ENCODE data around the gene LEMD3.
A peak's percentile ranks its signal among the peaks of the same experiment; 100 is the strongest.

The LEMD3 gene

GRCh38 chr12:65170209-65170881, 962 bp downstream of the LEMD3 start:
- peak; percentile 49 for DNase-seq

- no peak for DNase-seq
These were observed 1.7 kb downstream of the LEMD3 start for GRCh38 chr12:65171073-65171472.

GRCh38 chr12:65171870-65172269, 2.5 kb downstream of the LEMD3 start:
- no peak for DNase-seq

GRCh38 chr12:65175385-65175784, 6.0 kb downstream of the LEMD3 start:
- no peak for DNase-seq

GRCh38 chr12:65182012-65182739, 12.8 kb downstream of the LEMD3 start:
- DNase-seq, result no peak

GRCh38 chr12:65184176-65184857, 14.9 kb downstream of the LEMD3 start:
- DNase-seq, result no peak

- no peak for DNase-seq
These were observed 15.5 kb downstream of the LEMD3 start for GRCh38 chr12:65184858-65185229.

GRCh38 chr12:65187665-65188064, 18.3 kb downstream of the LEMD3 start:
- no peak for DNase-seq

GRCh38 chr12:65188179-65188701, 18.9 kb downstream of the LEMD3 start:
- no peak for DNase-seq

- DNase-seq, result no peak
These were observed 19.8 kb downstream of the LEMD3 start for GRCh38 chr12:65189028-65189718.

- DNase-seq, result no peak
These were observed 23.7 kb downstream of the LEMD3 start for GRCh38 chr12:65192963-65193516.

GRCh38 chr12:65194949-65195348, 25.6 kb downstream of the LEMD3 start:
- no peak for DNase-seq

- no peak for DNase-seq
These were observed 26.1 kb downstream of the LEMD3 start for GRCh38 chr12:65195387-65196055.

GRCh38 chr12:65196762-65197567, 27.6 kb downstream of the LEMD3 start:
- no peak for DNase-seq

GRCh38 chr12:65199604-65200003, 30.2 kb downstream of the LEMD3 start:
- DNase-seq, result no peak

- no peak for DNase-seq
These were observed 30.8 kb downstream of the LEMD3 start for GRCh38 chr12:65200007-65200665.

- DNase-seq, result no peak
These were observed 34.0 kb downstream of the LEMD3 start for GRCh38 chr12:65203376-65203775.

- no peak for DNase-seq
These were observed 35.6 kb downstream of the LEMD3 start for GRCh38 chr12:65204886-65205525.

GRCh38 chr12:65205886-65206285, 36.5 kb downstream of the LEMD3 start:
- DNase-seq, result no peak

GRCh38 chr12:65208125-65208524, 38.7 kb downstream of the LEMD3 start:
- no peak for DNase-seq

Data from NCI-H2227 treated with DMSO at 0.1 percent for 48 hours (cell line).